Epithelial cell of proximal tubule (primary cell): Measurements from ENCODE around the gene MTRR. TPM values are rescaled to one million over a fixed set of nuclear protein-coding genes. Genes with fewer than 3 reads are reported as not detected.

Source experiments
- DNase-seq: peaks from one replicate; pipeline ENCODE4 v3.0.0-alpha.2; 2011; ENCODE audit warnings: low read depth
- H3K4me3 ChIP-seq: 2 replicates; pipeline ENCODE4 v1.5.1; 2011; ENCODE audit warnings: low read depth, mild to moderate bottlenecking, low read length
- CTCF ChIP-seq: conservative IDR thresholded peaks from 2 replicates; pipeline ENCODE4 v1.5.1; 2012; ENCODE audit warnings: low read depth, mild to moderate bottlenecking, low read length
- total RNA-seq: library from RNA; depleted of rRNA; stranded (reverse); fragments of >200 nt; gene quantifications from 2 replicates; pipeline ENCODE4 v1.2.3, GENCODE V29; 2015

Gene MTRR
- total RNA-seq, 1 donor from 2014 or later: 20.0 TPM

- no peak for DNase-seq
- H3K4me3 ChIP-seq: no peak overlapping the region
- no peak for TF ChIP-seq CTCF
These were observed 8.9 kb downstream of the MTRR start for GRCh38 chr5:7877851-7878250.

- peak overlapping the region; percentile 3 for H3K4me3 ChIP-seq
- TF ChIP-seq CTCF: no peak
- DNase-seq: no peak
These were observed 9.5 kb downstream of the MTRR start for GRCh38 chr5:7878381-7878873.

GRCh38 chr5:7881091-7881490, 12.1 kb downstream of the MTRR start:
- H3K4me3 ChIP-seq: no peak overlapping the region
- TF ChIP-seq CTCF: no peak
- no peak for DNase-seq

- DNase-seq: no peak
- TF ChIP-seq CTCF: no peak
- no peak overlapping the region for H3K4me3 ChIP-seq
These were observed 12.9 kb downstream of the MTRR start for GRCh38 chr5:7881816-7882215.

- TF ChIP-seq CTCF: no peak
- H3K4me3 ChIP-seq: no peak overlapping the region
- no peak for DNase-seq
These were observed 14.0 kb downstream of the MTRR start for GRCh38 chr5:7882926-7883325.

- H3K4me3 ChIP-seq: no peak overlapping the region
- no peak for TF ChIP-seq CTCF
- no peak for DNase-seq
These were observed 15.7 kb downstream of the MTRR start for GRCh38 chr5:7884491-7885267.

GRCh38 chr5:7886849-7887475, 18.0 kb downstream of the MTRR start:
- DNase-seq: no peak
- H3K4me3 ChIP-seq: no peak overlapping the region
- TF ChIP-seq CTCF: peak; percentile 55
